HepG2 (cell line): ENCODE measurements around the gene MRM3. TPM values are rescaled to one million over a fixed set of nuclear protein-coding genes. Genes with fewer than 3 reads are reported as not detected.

Experiments
- ATF4 ChIP-seq, 2 experiments: fragments of 450-650 bp in 1 of 2; sonication (generic) in 1 of 2; formaldehyde crosslinking; IDR thresholded peaks; 2 replicates each; pipeline versions ENCODE4 v1.5.0 to v1.8.0; 2020 to 2022; ENCODE audit warnings: mild to moderate bottlenecking in 1 of 2, missing genetic modification reagents in 1 of 2
- CREB1 ChIP-seq, 2 experiments: fragments of 450-650 bp in 1 of 2; IDR thresholded peaks; 2 replicates each; pipeline ENCODE4 v1.6.1; 2016 to 2017; ENCODE audit warnings: control low read depth in 1 of 2, mild to moderate bottlenecking in 1 of 2, missing compliant biosample characterization in 1 of 2, missing genetic modification characterization in 1 of 2
- EEA1 ChIP-seq: sonication (generic); formaldehyde crosslinking; IDR thresholded peaks from 2 replicates; pipeline ENCODE4 v1.5.1; 2020; ENCODE audit warnings: mild to moderate bottlenecking, missing genetic modification reagents, borderline replicate concordance
- FOXP1 ChIP-seq, 2 experiments: fragments of 450-650 bp in 1 of 2; IDR thresholded peaks; 2 replicates each; pipeline ENCODE4 v1.6.1; 2017 to 2018; ENCODE audit warnings: antibody characterized with exemption in 1 of 2
- KLF9 ChIP-seq: IDR thresholded peaks from 2 replicates; pipeline ENCODE4 v1.6.1; 2016; ENCODE audit warnings: low read depth
- RBAK ChIP-seq: sonication (generic); formaldehyde crosslinking; IDR thresholded peaks from 2 replicates; pipeline ENCODE4 v1.5.1; 2020; ENCODE audit warnings: mild to moderate bottlenecking, missing genetic modification reagents
- RBM39 ChIP-seq: fragments of 200-400 bp; formaldehyde crosslinking; IDR thresholded peaks from one replicate; pipeline ENCODE4 v1.6.1; 2018; ENCODE audit warnings: antibody characterized with exemption, mild to moderate bottlenecking, low read depth, low read length; ENCODE audit not compliant: poor library complexity, severe bottlenecking
- SALL1 ChIP-seq: sonication (generic); formaldehyde crosslinking; IDR thresholded peaks from 2 replicates; pipeline ENCODE4 v1.8.0; 2022; ENCODE audit warnings: mild to moderate bottlenecking, missing genetic modification reagents
- TRIM24 ChIP-seq: sonication (generic); formaldehyde crosslinking; IDR thresholded peaks from 2 replicates; pipeline ENCODE4 v1.8.0; 2022; ENCODE audit warnings: mild to moderate bottlenecking, missing genetic modification reagents
- WIZ ChIP-seq: sonication (generic); formaldehyde crosslinking; IDR thresholded peaks from 2 replicates; pipeline ENCODE4 v1.5.1; 2020; ENCODE audit warnings: mild to moderate bottlenecking, missing genetic modification reagents
- YEATS4 ChIP-seq: sonication (generic); formaldehyde crosslinking; IDR thresholded peaks from 2 replicates; pipeline ENCODE4 v1.4.0; 2020; ENCODE audit warnings: missing genetic modification reagents, borderline replicate concordance
- ZNF121 ChIP-seq: sonication (generic); formaldehyde crosslinking; IDR thresholded peaks from 2 replicates; pipeline ENCODE4 v1.5.0; 2020; ENCODE audit warnings: mild to moderate bottlenecking, missing genetic modification reagents
- ZNF460 ChIP-seq: sonication (generic); formaldehyde crosslinking; IDR thresholded peaks from 2 replicates; pipeline ENCODE4 v1.5.1; 2020; ENCODE audit warnings: missing genetic modification reagents, mild to moderate bottlenecking, borderline replicate concordance
- ZNF615 ChIP-seq: sonication (generic); formaldehyde crosslinking; IDR thresholded peaks from 2 replicates; pipeline ENCODE4 v1.5.0; 2020; ENCODE audit warnings: mild to moderate bottlenecking, missing genetic modification reagents, borderline replicate concordance
- ZNF678 ChIP-seq: sonication (generic); formaldehyde crosslinking; IDR thresholded peaks from 2 replicates; pipeline ENCODE4 v1.4.0; 2020; ENCODE audit warnings: mild to moderate bottlenecking, missing genetic modification reagents
- ZNF766 ChIP-seq: sonication (generic); formaldehyde crosslinking; IDR thresholded peaks from 2 replicates; pipeline ENCODE4 v1.5.0; 2020; ENCODE audit warnings: missing genetic modification reagents, borderline replicate concordance
- ZNF782 ChIP-seq: sonication (generic); formaldehyde crosslinking; IDR thresholded peaks from 2 replicates; pipeline ENCODE4 v1.4.0; 2020; ENCODE audit warnings: missing genetic modification reagents, mild to moderate bottlenecking, borderline replicate concordance
- ZNF784 ChIP-seq: sonication (generic); formaldehyde crosslinking; IDR thresholded peaks from 2 replicates; pipeline ENCODE4 v1.5.1; 2020; ENCODE audit warnings: missing genetic modification reagents, mild to moderate bottlenecking, borderline replicate concordance
- ZNF788 ChIP-seq: sonication (generic); formaldehyde crosslinking; IDR thresholded peaks from 2 replicates; pipeline ENCODE4 v1.5.0; 2020; ENCODE audit warnings: mild to moderate bottlenecking, missing genetic modification reagents, borderline replicate concordance
- ZSCAN20 ChIP-seq: sonication (generic); formaldehyde crosslinking; IDR thresholded peaks from 2 replicates; pipeline ENCODE4 v1.4.0; 2020; ENCODE audit warnings: missing genetic modification reagents, mild to moderate bottlenecking, borderline replicate concordance
- polyA plus RNA-seq, 8 experiments: library from polyadenylated mRNA; depleted of rRNA in 3 of 8; stranded (reverse) in 7 of 8; unstranded in 1 of 8; fragments of >200 nt; fragmentation: Illumina TruSeq in 4 of 8; extraction: Trizol in 4 of 8; gene quantifications; 2 replicates each; pipeline versions ENCODE4 v1.2.1 to v1.2.3, GENCODE V29; 2011 to 2016; ENCODE audit warnings: low read depth in 4 of 8, missing spikeins in 1 of 8, mixed read lengths in 1 of 8; ENCODE audit not compliant: insufficient read depth in 1 of 8
- total RNA-seq, 5 experiments: library from RNA; depleted of rRNA; stranded (reverse); fragments of >200 nt; fragmentation: Illumina TruSeq; extraction: Trizol; gene quantifications; 2 replicates each; pipeline ENCODE4 v1.2.3, GENCODE V29; 2016; ENCODE audit warnings: low read depth in 1 of 5

MRM3 gene
- total and polyA plus RNA-seq, 2 of the 13 experiments (the other 11 are each of a cell fraction or from before 2014, with no cell fraction given), result 12.3 to 25.5 TPM

DNA sequence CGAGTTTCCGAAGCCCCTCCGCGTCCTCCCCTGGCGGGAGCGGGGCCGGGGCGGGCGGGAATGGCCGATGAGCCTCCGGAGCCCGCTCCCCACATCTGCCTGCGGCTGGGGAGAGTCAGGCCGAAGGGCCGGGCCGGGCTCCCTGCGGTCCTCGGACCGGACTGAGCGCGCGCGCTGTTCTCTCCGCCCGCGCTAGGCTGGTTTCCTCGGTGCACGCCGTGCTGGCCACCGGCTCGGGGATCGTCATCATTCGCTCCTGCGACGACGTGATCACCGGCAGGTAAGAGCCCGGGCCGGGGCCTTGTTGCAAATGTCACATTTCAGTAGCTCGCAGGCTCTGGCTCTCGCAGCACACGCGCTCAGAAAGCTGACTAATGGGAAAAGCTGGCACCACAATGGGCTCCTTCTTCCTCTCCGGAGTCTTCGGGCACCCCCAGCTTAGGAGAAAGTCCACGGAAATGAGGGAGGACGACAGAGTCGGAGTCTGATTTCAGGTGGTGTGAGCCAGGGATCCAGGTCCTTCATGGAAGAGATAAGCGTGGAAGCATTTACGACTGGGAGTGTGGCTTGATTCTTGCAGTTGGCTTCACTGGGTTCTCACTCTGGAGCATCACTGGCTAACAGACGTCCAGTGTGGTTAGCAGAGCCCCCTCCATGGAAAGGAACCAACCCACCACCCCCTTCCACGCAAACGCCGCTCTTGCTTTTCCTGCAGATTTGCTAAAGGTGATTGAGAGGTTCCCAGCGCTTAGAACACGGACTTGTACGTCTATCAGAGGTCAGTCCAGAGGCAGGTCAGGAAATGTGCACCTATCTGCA is 49.0 kb upstream of the MRM3 start (continued):
- TF ChIP-seq ZNF784 (CRISPR knock-in tag) (no peak), SALL1 (peak; percentile 51; the same call in 1 of the 2 replicates), ZNF678 (no peak), FOXP1 (IDR thresholded peaks at IDR 0.05) (no peak), FOXP1 (CRISPR knock-in tag; IDR thresholded peaks at IDR 0.05) (no peak), ZNF615 (CRISPR knock-in tag) (no peak), YEATS4 (0 out of 2 replicates have a peak, but pooled peaks have one; percentile 50), ZNF460 (no peak), TRIM24 (no peak), ZSCAN20 (CRISPR knock-in tag) (peak; percentile 46; the same call in 1 of the 2 replicates), KLF9 (CRISPR knock-in tag) (no peak), RBM39 (no peak), CREB1 (IDR thresholded peaks at IDR 0.05) (no peak), CREB1 (CRISPR knock-in tag; IDR thresholded peaks at IDR 0.05) (no peak), ZNF788 (no peak), RBAK (CRISPR knock-in tag) (no peak), ZNF121 (CRISPR knock-in tag) (no peak), ATF4 (CRISPR knock-in tag; IDR thresholded peaks at IDR 0.05) (no peak), ZNF766 (CRISPR knock-in tag) (no peak), ZNF782 (CRISPR knock-in tag) (no peak), WIZ (CRISPR knock-in tag) (no peak), EEA1 (CRISPR knock-in tag) (no peak)
